Activated T-helper 17 cell treated with anti-CD3 and anti-CD28 coated beads, Interleukin-2, amount 50 U/mL, for 72 hours (primary cell): Measurements from ENCODE around the gene AKAP12. TPM values are rescaled to one million over a fixed set of nuclear protein-coding genes. Genes with fewer than 3 reads are reported as not detected.

ENCODE experiments used
- ATAC-seq: fragments of 150-1000 bp; cut with Tn5 transposase; replicated peaks from 2 replicates; pipeline ENCODE4 v1.10.0; 2021; ENCODE audit warnings: mild to moderate bottlenecking, moderate library complexity
- H3K27ac Mint-ChIP-seq: one replicate; pipeline ENCODE4 v1.8.0; 2022; ENCODE audit warnings: mixed read lengths
- H3K27me3 Mint-ChIP-seq: one replicate; pipeline ENCODE4 v1.8.0; 2022; ENCODE audit warnings: mixed read lengths
- H3K36me3 Mint-ChIP-seq: one replicate; pipeline ENCODE4 v1.8.0; 2022; ENCODE audit warnings: low read depth, mild to moderate bottlenecking, mixed read lengths
- H3K4me1 Mint-ChIP-seq: one replicate; pipeline ENCODE4 v1.8.0; 2022; ENCODE audit warnings: mixed read lengths
- H3K4me3 Mint-ChIP-seq: one replicate; pipeline ENCODE4 v1.8.0; 2022; ENCODE audit warnings: mild to moderate bottlenecking, mixed read lengths
- H3K9me3 Mint-ChIP-seq: one replicate; pipeline ENCODE4 v1.8.0; 2022; ENCODE audit warnings: mixed read lengths
- total RNA-seq, 2 donors: library from RNA; stranded (reverse); gene quantifications; one replicate each; pipeline ENCODE4 v1.2.3, GENCODE V29; 2022

The AKAP12 gene
- total RNA-seq, 2 donors from 2014 or later, result 0.35 to 0.79 TPM

DNA sequence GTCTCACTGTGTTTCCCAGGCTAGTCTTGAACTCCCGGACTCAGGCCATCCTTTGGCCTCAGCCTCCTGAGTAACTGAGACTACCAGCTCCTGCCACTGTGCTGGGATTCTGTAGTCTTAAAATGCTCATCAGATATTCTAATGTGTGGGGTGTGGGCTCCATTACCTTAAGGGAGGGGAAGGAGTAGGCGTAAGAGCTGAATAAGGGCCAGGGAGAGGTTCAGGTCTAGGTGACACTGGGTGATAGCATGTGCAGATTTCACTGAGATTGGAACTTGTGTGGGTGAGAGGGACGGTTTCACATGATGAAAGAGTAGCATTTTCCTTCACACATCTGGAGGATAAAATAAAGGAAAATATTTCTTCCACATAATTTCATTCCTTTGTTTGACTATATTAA, 8.5 kb downstream of the AKAP12 start:
- Mint-ChIP-seq H3K27me3 (peaks cover 32% of the 10 kb centered on the region), H3K27ac (no peak overlapping the region), H3K9me3 (no peaks in the 10 kb centered on the region), H3K36me3 (no peaks in the 10 kb centered on the region), H3K4me3 (no peak overlapping the region), H3K4me1 (no peaks in the 10 kb centered on the region)
- ATAC-seq, result peak; percentile 54

DNA sequence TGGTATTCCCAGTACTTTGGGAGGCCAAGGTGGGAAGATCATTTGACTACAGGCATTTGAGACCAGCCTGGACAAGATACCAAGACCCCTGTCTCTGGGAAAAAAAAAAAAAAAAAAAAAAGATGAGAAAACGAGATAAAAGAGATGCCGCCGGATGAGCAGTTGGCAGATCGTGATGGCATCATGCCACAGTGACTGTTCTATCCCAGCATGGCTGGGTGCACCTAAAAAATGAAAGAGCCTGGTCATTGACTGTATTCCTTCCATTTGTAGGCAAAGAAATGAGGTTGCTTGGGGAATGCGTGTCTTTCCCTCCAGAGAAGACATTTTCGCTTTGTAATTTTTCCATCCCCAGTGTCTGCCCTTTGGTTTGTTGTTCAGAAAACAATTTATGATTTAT, 12.9 kb downstream of the AKAP12 start:
- H3K27ac Mint-ChIP-seq, result no peak overlapping the region
- H3K4me1 Mint-ChIP-seq, result no peaks in the 10 kb centered on the region
- no peak overlapping the region for H3K4me3 Mint-ChIP-seq
- no peak for ATAC-seq
- H3K27me3 Mint-ChIP-seq, result peaks cover 17% of the 10 kb centered on the region
- H3K36me3 Mint-ChIP-seq, result no peaks in the 10 kb centered on the region
- no peaks in the 10 kb centered on the region for H3K9me3 Mint-ChIP-seq

DNA sequence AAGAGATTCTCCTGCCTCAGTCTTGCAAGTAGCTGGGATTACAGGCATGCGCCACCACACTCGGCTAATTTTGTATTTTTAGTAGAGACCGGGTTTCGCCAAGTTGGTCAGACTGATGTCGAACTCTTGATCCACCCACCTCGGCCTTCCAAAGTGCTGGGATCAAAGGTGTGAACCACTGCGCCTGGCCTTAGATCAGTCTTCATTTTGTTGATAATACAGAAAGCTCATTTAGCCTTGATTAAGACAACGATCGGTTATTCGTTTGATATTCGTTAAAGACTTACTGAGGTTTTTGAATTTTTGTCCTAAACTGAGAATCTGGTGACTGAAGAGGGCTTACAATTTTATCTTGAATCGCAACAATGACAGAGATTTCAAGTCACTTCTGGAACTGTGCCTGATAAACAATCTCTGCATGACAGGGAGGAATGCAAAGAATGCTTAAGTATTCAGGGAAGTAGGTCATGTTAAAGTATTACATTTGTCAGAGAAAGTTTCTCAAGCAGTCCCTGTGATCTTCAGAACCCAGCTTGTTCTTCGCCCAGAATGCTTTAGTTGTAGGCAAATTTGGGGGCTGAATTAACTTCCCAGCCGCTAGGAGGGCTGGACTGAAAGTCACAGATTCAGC, 14.8 kb downstream of the AKAP12 start:
- Mint-ChIP-seq H3K4me3 (no peak overlapping the region), H3K9me3 (no peaks in the 10 kb centered on the region), H3K4me1 (no peaks in the 10 kb centered on the region), H3K27me3 (peaks cover 10% of the 10 kb centered on the region), H3K27ac (no peak overlapping the region), H3K36me3 (no peaks in the 10 kb centered on the region)
- ATAC-seq, result no peak

DNA sequence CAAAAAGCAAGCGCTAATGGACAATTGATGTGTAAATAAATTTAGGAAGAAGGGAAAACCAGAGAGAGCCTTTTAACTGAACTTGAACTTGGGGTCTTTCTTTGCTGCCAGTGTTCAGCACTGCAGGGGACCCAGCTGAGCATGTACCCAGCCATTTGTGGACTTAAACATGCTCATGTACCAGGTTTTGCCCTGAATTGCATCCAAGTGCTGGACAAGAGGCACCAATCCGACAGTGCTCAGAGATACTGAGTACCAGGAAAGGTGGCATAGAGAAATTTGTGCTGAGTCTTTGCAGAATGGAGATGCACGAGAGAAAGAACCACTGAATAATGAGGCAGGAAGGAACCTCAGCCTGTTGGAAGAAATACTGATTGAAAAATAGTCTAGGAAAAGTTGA, 16.0 kb downstream of the AKAP12 start:
- Mint-ChIP-seq H3K4me1 (no peaks in the 10 kb centered on the region), H3K9me3 (no peaks in the 10 kb centered on the region), H3K27me3 (peaks cover 13% of the 10 kb centered on the region), H3K27ac (no peak overlapping the region), H3K36me3 (no peaks in the 10 kb centered on the region), H3K4me3 (no peak overlapping the region)
- ATAC-seq, result no peak

DNA sequence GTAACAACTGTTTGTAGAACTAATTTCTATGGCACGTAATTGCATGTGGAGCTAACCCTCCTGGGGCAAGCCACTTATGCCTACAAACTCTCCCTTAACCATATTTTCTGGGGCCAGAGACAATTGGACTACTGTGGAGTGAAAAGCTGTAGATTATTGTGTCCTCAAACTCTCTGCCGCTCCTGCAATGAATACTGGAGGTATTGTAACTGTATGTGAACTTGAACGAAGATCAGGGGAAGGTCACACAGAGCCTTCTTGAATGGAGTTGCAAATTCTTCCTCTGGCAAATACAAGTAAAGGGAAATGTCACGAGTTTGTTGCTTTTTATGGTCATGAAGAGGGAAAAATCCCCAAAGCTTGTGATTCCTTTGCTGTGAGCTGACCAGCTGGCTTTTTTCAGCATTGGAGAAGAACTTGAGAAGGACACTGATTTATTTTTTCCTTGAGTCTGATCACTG, 18.2 kb downstream of the AKAP12 start:
- H3K27ac Mint-ChIP-seq, result no peak overlapping the region
- H3K4me3 Mint-ChIP-seq, result no peak overlapping the region
- no peaks in the 10 kb centered on the region for H3K36me3 Mint-ChIP-seq
- no peaks in the 10 kb centered on the region for H3K9me3 Mint-ChIP-seq
- no peaks in the 10 kb centered on the region for H3K4me1 Mint-ChIP-seq
- ATAC-seq, result no peak
- H3K27me3 Mint-ChIP-seq, result peaks cover 11% of the 10 kb centered on the region

DNA sequence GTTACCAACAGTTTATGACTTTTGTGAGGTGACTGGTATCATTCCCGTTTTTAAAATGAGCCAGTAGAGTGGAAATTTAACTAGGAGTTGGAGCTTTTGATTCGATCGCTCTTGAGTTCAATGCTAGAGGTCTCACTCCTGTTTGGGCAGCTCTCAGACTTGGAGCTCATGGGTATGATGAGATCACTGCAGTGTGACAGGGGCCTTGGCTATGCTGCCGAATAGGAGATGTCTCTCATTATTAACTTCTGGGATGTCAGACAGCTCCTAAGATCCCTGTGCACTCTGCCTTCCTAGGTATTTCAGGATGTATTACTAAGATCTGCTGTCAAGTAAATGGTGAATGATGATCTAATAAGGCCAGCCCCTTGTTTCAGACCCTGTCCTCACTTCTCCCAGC, 20.4 kb downstream of the AKAP12 start:
- Mint-ChIP-seq H3K4me1 (no peaks in the 10 kb centered on the region), H3K27ac (no peak overlapping the region), H3K9me3 (no peaks in the 10 kb centered on the region), H3K27me3 (peaks cover 15% of the 10 kb centered on the region), H3K4me3 (no peak overlapping the region), H3K36me3 (no peaks in the 10 kb centered on the region)
- ATAC-seq, result no peak

DNA sequence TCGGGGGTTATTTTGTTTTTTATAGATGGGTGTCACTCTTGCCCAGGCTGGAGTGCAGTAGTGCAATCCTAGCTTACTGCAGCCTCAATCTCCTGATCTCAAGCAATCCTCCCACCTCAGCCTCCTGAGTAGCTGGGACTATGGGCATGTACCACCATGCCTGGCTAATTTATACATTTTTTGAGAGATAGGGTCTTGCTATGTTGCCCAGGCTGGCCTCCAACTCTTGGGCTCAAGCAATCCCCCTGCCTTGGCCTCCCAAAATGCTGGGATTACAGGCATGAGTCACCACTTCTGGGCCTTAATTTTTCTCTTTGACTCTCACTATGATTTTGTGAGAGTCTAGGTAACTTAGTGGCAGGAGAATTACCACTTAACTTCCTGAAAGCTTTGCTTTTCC, 23.3 kb downstream of the AKAP12 start:
- Mint-ChIP-seq H3K4me3 (no peak overlapping the region), H3K27me3 (peaks cover 24% of the 10 kb centered on the region), H3K4me1 (no peaks in the 10 kb centered on the region), H3K36me3 (no peaks in the 10 kb centered on the region), H3K27ac (no peak overlapping the region), H3K9me3 (no peaks in the 10 kb centered on the region)
- no peak for ATAC-seq

DNA sequence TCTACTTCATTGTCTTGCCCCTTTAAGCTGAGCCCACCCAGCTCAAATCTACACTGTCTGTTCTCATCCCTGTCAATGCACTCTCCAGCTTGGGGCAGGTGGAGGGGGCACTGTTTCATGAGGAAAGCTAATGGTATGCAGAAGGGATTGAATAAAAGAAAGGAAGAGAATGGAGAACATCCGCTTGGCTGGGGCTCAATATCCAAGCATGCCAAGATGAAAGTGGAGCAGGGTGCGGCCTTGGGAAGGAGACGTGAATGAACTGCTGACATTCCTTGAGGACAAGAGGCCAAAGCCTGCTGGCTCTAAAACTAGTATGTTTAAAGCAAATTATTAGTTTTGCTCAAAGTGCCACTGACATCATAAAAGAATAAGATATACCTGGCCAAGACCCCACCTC, 24.2 kb downstream of the AKAP12 start:
- Mint-ChIP-seq H3K4me1 (no peaks in the 10 kb centered on the region), H3K36me3 (no peaks in the 10 kb centered on the region), H3K27me3 (peaks cover 22% of the 10 kb centered on the region), H3K9me3 (no peaks in the 10 kb centered on the region), H3K27ac (no peak overlapping the region), H3K4me3 (no peak overlapping the region)
- ATAC-seq, result no peak

DNA sequence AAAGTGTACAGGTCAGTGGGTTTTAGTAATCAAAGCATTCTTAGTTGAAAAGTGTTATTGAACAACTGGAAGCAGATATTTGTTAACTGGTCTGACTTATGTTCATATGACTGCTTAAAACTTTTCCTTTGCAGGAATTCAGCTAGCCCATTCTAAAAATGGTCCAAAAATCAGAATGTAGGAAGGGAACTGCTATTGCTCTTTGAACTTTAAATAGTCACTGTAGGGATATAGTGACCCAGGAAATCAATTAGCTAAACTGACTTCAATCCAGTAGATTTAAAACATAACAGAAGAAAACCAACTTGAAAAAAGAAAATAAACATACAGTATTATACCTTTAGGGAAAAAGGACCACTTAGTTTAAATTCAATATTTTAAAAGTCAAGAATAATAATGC, 25.5 kb downstream of the AKAP12 start:
- ATAC-seq, result no peak
- no peak overlapping the region for H3K27ac Mint-ChIP-seq
- no peak overlapping the region for H3K4me3 Mint-ChIP-seq
- H3K27me3 Mint-ChIP-seq, result peaks cover 20% of the 10 kb centered on the region
- H3K9me3 Mint-ChIP-seq, result no peaks in the 10 kb centered on the region
- no peaks in the 10 kb centered on the region for H3K36me3 Mint-ChIP-seq
- H3K4me1 Mint-ChIP-seq, result no peaks in the 10 kb centered on the region

DNA sequence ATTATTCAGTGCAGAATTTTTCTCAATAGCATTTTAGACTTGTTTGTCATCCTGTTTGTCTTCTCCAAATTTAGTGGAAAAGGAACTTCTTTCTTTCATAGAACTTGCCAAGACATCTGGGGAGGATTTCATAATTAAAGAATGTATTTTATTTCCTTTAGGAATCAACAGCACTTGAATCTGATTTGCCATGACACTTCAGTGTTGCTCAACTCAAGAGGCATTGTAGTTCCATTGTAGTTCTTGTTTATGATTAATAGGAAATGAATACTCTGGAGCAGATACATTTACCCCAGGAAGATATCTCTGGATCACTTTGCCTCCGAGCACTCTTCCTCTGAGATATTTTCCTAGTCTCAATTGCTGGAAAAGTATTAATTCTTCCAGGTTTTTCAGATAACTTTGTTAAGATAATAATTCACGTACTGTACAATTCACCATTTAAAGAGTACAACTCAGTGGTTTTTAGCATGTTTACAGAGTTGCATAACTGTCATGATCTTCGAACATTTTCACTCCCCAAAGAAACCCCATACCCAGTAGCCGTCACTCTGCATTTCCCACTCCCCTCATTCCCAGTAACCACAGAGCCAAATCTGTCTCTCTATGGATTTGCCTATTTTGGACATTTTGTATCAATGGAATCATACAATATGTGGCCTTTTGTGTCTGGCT, 29.7 kb downstream of the AKAP12 start:
- Mint-ChIP-seq H3K27ac (no peak overlapping the region), H3K4me1 (no peaks in the 10 kb centered on the region), H3K4me3 (no peak overlapping the region), H3K36me3 (no peaks in the 10 kb centered on the region), H3K27me3 (peaks cover 16% of the 10 kb centered on the region), H3K9me3 (no peaks in the 10 kb centered on the region)
- ATAC-seq, result no peak

DNA sequence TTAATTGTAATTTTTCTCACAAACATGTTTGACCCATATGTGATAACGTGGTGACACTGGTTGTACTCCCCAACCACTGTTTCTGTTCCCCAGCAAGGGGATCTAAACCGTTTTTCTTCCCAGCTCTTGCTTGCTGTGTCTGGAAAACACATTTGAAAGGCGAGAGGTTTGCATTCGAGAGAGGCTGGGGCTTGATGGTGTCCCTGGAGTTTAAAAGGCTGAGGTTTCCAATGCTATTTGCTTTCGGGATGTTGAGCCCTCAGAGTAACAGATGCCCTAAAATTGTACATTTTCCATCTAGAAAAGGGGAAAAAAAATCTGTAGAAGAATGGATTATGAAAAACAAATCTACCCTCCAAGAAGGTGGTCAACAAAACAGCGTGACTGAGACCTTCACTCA, 35.4 kb downstream of the AKAP12 start:
- no peaks in the 10 kb centered on the region for H3K4me1 Mint-ChIP-seq
- no peak overlapping the region for H3K4me3 Mint-ChIP-seq
- no peaks in the 10 kb centered on the region for H3K9me3 Mint-ChIP-seq
- no peaks in the 10 kb centered on the region for H3K36me3 Mint-ChIP-seq
- peaks cover 13% of the 10 kb centered on the region for H3K27me3 Mint-ChIP-seq
- ATAC-seq, result no peak
- H3K27ac Mint-ChIP-seq, result no peak overlapping the region

DNA sequence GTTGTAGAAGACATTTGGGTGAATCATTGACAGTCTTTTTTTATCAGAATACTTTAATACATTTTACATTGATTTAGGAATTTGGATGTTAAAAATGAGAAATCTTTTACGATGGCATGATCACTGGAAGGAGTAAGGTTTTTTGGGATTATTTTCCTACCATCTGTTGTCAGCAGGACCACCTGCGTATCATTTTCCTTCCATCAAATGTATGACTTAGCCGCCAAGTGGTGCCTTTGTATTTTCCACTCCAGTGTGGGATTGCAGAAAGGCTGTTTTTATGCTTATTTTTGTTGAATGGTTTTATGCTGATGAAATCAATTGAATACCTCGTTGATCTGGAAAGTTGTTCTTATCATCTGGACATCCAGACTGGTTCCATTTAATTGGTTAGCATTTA, 35.8 kb downstream of the AKAP12 start:
- no peak for ATAC-seq
- Mint-ChIP-seq H3K4me3 (no peak overlapping the region), H3K27me3 (peaks cover 13% of the 10 kb centered on the region), H3K36me3 (no peaks in the 10 kb centered on the region), H3K9me3 (no peaks in the 10 kb centered on the region), H3K27ac (no peak overlapping the region), H3K4me1 (no peaks in the 10 kb centered on the region)

DNA sequence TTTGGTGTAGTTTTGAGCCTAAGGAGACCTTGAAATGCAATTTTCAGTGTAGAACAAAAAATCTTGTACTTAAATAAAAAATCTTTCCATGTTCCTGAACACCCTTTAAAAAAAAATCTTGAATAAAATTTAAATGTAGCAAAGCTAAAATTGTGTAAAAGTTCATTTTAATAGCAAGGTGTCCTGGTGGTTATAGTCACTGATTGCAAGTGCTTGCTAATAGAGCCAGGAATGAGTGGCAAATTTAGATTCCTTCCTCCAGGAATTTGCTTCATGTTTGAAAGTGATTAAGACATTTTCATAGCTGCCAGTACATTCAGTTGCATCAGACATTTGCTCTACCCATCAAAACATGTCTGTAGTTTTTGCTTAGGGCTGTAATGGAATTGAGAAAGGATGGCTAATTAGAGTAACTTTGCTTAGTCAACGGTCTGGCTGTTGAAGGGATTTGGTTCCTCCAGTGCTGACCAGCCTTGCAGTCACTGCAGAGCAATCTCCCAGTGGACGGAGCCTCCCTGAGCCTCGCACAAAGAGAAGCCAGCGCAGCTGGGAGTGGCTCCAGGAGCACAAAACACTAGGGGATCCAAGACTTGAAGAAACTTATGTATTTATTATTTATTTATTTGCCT, 36.5 kb downstream of the AKAP12 start:
- ATAC-seq, result no peak
- H3K27me3 Mint-ChIP-seq, result peaks cover 16% of the 10 kb centered on the region
- no peaks in the 10 kb centered on the region for H3K9me3 Mint-ChIP-seq
- no peaks in the 10 kb centered on the region for H3K4me1 Mint-ChIP-seq
- no peak overlapping the region for H3K4me3 Mint-ChIP-seq
- no peaks in the 10 kb centered on the region for H3K36me3 Mint-ChIP-seq
- H3K27ac Mint-ChIP-seq, result no peak overlapping the region

DNA sequence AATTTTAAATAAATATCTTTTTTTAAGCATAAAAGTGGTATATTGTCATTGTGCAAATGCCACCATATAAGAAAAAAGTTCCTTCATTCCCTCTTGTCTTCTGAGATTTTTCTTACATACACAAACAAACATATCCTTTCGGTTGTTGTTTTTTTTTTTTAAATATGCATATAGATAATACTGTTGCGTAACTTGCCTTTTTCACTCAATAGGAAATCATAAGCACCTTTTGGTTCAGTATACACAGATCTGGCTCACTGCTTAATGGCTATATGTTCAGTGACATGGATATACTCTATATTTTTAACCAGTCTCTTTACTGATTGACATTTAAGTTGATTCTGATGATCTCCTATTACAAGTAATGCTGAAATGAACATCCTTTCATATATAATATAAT, 40.1 kb downstream of the AKAP12 start:
- no peaks in the 10 kb centered on the region for H3K9me3 Mint-ChIP-seq
- H3K27me3 Mint-ChIP-seq, result peaks cover 30% of the 10 kb centered on the region
- peaks cover 4% of the 10 kb centered on the region for H3K4me1 Mint-ChIP-seq

DNA sequence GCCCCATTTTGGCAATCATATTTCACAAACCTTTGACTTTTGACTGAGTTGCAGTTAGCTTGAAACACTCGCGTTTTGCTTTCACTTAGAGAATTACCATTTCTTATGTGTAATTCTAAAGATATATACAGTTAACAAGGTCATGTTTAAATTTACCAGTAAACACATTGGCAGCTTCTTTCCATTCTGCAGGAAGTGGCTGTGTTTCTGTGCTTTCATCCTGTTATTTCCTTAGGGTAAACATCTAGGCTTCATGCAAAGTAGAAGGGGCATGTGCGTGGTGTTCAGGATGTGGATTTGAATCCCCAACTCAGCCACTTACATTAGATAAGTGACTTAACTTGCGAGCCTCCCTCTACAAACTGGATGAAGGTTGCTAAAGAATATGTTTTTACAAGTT, 41.1 kb downstream of the AKAP12 start:
- Mint-ChIP-seq H3K4me3 (no peak overlapping the region), H3K27ac (no peak overlapping the region), H3K36me3 (no peaks in the 10 kb centered on the region), H3K27me3 (peaks cover 30% of the 10 kb centered on the region), H3K4me1 (peaks cover 4% of the 10 kb centered on the region), H3K9me3 (no peaks in the 10 kb centered on the region)
- no peak for ATAC-seq

More for the DNA sequence above, 40.1 kb downstream of the AKAP12 start:
- H3K36me3 Mint-ChIP-seq, result no peaks in the 10 kb centered on the region
- no peak overlapping the region for H3K27ac Mint-ChIP-seq
- no peak for ATAC-seq
- H3K4me3 Mint-ChIP-seq, result no peak overlapping the region
